ENCODE data around the gene CCDC180.

DNA sequence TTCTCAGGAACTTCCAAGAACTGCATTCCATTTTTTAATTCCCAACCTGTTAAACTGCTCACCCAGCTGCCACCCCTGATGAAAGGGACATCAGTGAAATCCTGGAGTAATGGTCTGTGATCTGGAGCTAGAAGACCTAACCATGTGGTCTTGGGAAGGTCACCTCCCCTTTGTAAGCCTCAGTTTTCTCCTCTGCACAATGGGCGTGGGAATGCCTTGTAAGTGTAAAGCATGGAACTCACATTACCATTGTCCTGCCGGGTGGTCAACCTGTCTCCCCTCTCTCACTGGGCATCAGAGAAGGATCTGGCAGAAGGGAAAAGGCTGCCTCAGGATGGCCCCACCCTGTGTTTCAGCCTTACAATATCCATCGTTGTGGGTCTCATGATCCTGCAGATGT, 15.3 kb upstream of the CCDC180 start:
- no peak for TF ChIP-seq CTCF (IDR thresholded peaks at IDR 0.05; ENCODE audit: poor library complexity)
- TF ChIP-seq EZH2 (IDR thresholded peaks at IDR 0.05; ENCODE audit: borderline replicate concordance) = no peak
- TF ChIP-seq EZH2phosphoT487 (IDR thresholded peaks at IDR 0.05; ENCODE audit: low read depth, severe bottlenecking, unreplicated experiment) = no peak

Data from hepatocyte (in vitro differentiated cells).